Stimulated activated CD8-positive, alpha-beta memory T cell treated with anti-CD3 and anti-CD28 coated beads, Interleukin-12 subunit alpha, Interleukin-12 subunit beta, amount 100 ng/mL, for 4 hours (primary cell): Measurements from ENCODE around the gene GRIA1.
"Not testable (repeated sequence)": the region's sequence is repeated elsewhere in the genome, so short reads cannot be mapped to it uniquely, and the experiment has no call there.

Experiments
- DNase-seq: peaks from one replicate; pipeline ENCODE4 v3.0.0-alpha.2; 2020; ENCODE audit warnings: low read depth

The GRIA1 gene

GRCh38 chr5:153719324-153719723, 228.9 kb downstream of the GRIA1 start:
- DNase-seq = no peak

GRCh38 chr5:153723022-153723610, 232.6 kb downstream of the GRIA1 start:
- not testable (repeated sequence) for DNase-seq

GRCh38 chr5:153742060-153742459, 251.6 kb downstream of the GRIA1 start:
- DNase-seq = no peak

- DNase-seq = no peak
Measured at GRCh38 chr5:153744751-153745150, 254.3 kb downstream of the GRIA1 start.

- DNase-seq = no peak
Measured at GRCh38 chr5:153745778-153746395, 255.4 kb downstream of the GRIA1 start.

GRCh38 chr5:153746440-153746839, 256.0 kb downstream of the GRIA1 start:
- no peak for DNase-seq

- no peak for DNase-seq
Measured at GRCh38 chr5:153748823-153749222, 258.4 kb downstream of the GRIA1 start.

GRCh38 chr5:153749960-153750359, 259.5 kb downstream of the GRIA1 start:
- no peak for DNase-seq

- DNase-seq = no peak
Measured at GRCh38 chr5:153751251-153751650, 260.8 kb downstream of the GRIA1 start.

- no peak for DNase-seq
Measured at GRCh38 chr5:153752890-153753289, 262.4 kb downstream of the GRIA1 start.

GRCh38 chr5:153753645-153754432, 263.4 kb downstream of the GRIA1 start:
- DNase-seq = no peak

- no peak for DNase-seq
Measured at GRCh38 chr5:153755913-153756500, 265.5 kb downstream of the GRIA1 start.

GRCh38 chr5:153756540-153756939, 266.1 kb downstream of the GRIA1 start:
- DNase-seq = no peak

GRCh38 chr5:153765987-153766386, 275.5 kb downstream of the GRIA1 start:
- DNase-seq = no peak

GRCh38 chr5:153767221-153768188, 277.0 kb downstream of the GRIA1 start:
- no peak for DNase-seq

GRCh38 chr5:153770066-153770465, 279.6 kb downstream of the GRIA1 start:
- no peak for DNase-seq

- no peak for DNase-seq
Measured at GRCh38 chr5:153774686-153775085, 284.2 kb downstream of the GRIA1 start.

- no peak for DNase-seq
Measured at GRCh38 chr5:153775923-153776322, 285.5 kb downstream of the GRIA1 start.

GRCh38 chr5:153777681-153778581, 287.5 kb downstream of the GRIA1 start:
- no peak for DNase-seq

GRCh38 chr5:153779836-153780235, 289.4 kb downstream of the GRIA1 start:
- no peak for DNase-seq
